Transverse colon (tissue), 4 donors: Measurements from ENCODE around the gene VAT1. TPM values are rescaled to one million over a fixed set of nuclear protein-coding genes. Genes with fewer than 3 reads are reported as not detected.

ENCODE experiments used
- DNase-seq: peaks from one replicate; pipeline ENCODE4 v3.0.0-alpha.2; 2019
- H3K27ac ChIP-seq, 4 donors: fragments of 200-600 bp; sonication (generic); 2 replicates each; pipeline ENCODE4 v1.5.1; 2016 to 2018; ENCODE audit warnings: inconsistent platforms in 4 of 4
- H3K27me3 ChIP-seq: fragments of 200-600 bp; sonication (generic); 2 replicates; pipeline ENCODE4 v1.5.1; 2017; ENCODE audit warnings: inconsistent platforms
- H3K36me3 ChIP-seq, 4 donors: fragments of 200-600 bp; sonication (generic); 2 replicates each; pipeline ENCODE4 v1.5.1; 2017 to 2019; ENCODE audit warnings: inconsistent platforms in 4 of 4
- H3K4me1 ChIP-seq, 4 donors: fragments of 200-600 bp; sonication (generic); 2 replicates each; pipeline ENCODE4 v1.5.1; 2017 to 2020; ENCODE audit warnings: inconsistent platforms in 4 of 4
- H3K4me3 ChIP-seq, 4 donors: fragments of 200-600 bp; sonication (generic); 1 replicate in 1 of 4; 2 replicates in 3 of 4; pipeline versions ENCODE4 v1.5.1 to v1.6.1; 2017 to 2019; ENCODE audit warnings: inconsistent platforms in 4 of 4
- H3K9me3 ChIP-seq, 2 donors: fragments of 200-600 bp; sonication (generic); 2 replicates each; pipeline ENCODE4 v1.5.1; 2017 to 2019; ENCODE audit warnings: inconsistent platforms in 2 of 2
- CTCF ChIP-seq, 5 experiments: fragments of 200-600 bp in 3 of 5; fragments of 450-650 bp in 2 of 5; sonication (generic) in 3 of 5; IDR thresholded peaks; 1 replicate in 2 of 5; 2 replicates in 3 of 5; pipeline ENCODE4 v1.5.1; 2016 to 2017; ENCODE audit warnings: antibody characterized with exemption in 5 of 5, inconsistent platforms in 3 of 5, mild to moderate bottlenecking in 2 of 5, moderate library complexity in 1 of 5
- EP300 ChIP-seq: sonication (generic); formaldehyde crosslinking; IDR thresholded peaks from one replicate; pipeline ENCODE4 v1.6.1; 2017; ENCODE audit warnings: antibody characterized with exemption, low read depth
- POLR2A ChIP-seq: fragments of 450-650 bp; IDR thresholded peaks from one replicate; pipeline ENCODE4 v1.6.1; 2016; ENCODE audit warnings: antibody characterized with exemption, mild to moderate bottlenecking, moderate library complexity
- POLR2AphosphoS5 ChIP-seq, 3 donors: sonication (generic); formaldehyde crosslinking; IDR thresholded peaks; one replicate each; pipeline ENCODE4 v1.6.1; 2016; ENCODE audit warnings: antibody characterized with exemption in 3 of 3
- WGBS, 2 donors: methylation state at CpG; one replicate each; pipeline ENCODE4 v1.1.5; 2018; ENCODE audit warnings: low coverage in 1 of 2; 5-methylcytosine and 5-hydroxymethylcytosine counted together
- in situ Hi-C, 4 donors: fragments of 200-750 bp; cut with MboI; loops; one replicate each; pipeline versions ENCODE4 v1.15.0 to v1.15.1; 2017; ENCODE audit warnings: low sequenced_read_pairs in 3 of 4, low pct_ligation_motif_present in 1 of 4, low pct_unique_long_range_greater_than_20kb in 1 of 4
- intact Hi-C: fragments of 100-400 bp; cut with DNase I; formaldehyde crosslinking; loops from one replicate; pipeline ENCODE4 v1.15.1; 2023; ENCODE audit warnings: low total_unique reads
- total RNA-seq, 4 donors: library from RNA; depleted of rRNA; stranded (reverse); fragments of >200 nt; gene quantifications; one replicate each; pipeline ENCODE4 v1.1.0, GENCODE V29; 2016

VAT1 gene
- total RNA-seq, 4 donors from 2014 or later = 26.2 to 94.1 (median 65.7) TPM

GRCh38 chr17:42985225-42985624 is 37.0 kb downstream of the VAT1 start:
- peaks cover 5 to 24% (median 18%) of the 10 kb centered on the region in 4 donors for H3K4me1 ChIP-seq
- no peak overlapping the region for H3K4me3 ChIP-seq
- H3K36me3 ChIP-seq = peaks cover 0 to 34% (median 15%) of the 10 kb centered on the region in 4 donors
- no peak for DNase-seq
- peak overlapping the region in 3 of 4 donors; percentile 26 to 40 (median 36) for H3K27ac ChIP-seq
- intact Hi-C loops = no loop called here
- H3K27me3 ChIP-seq = no peaks in the 10 kb centered on the region
- WGBS, 2 donors = 32% methylated on average over 1 of the region's 1 CpG; no CpG with 5 or more reads in 1 of the 2 donors
- no peaks in the 10 kb centered on the region for H3K9me3 ChIP-seq
- in situ Hi-C loops = no loop called here
- TF ChIP-seq POLR2A (no peak), CTCF (IDR thresholded peaks at IDR 0.05) (no peak), POLR2AphosphoS5 (IDR thresholded peaks at IDR 0.05) (no peak), EP300 (no peak)

- Histone ChIP-seq H3K27me3 (no peaks in the 10 kb centered on the region), H3K27ac (peak overlapping the region in 2 of 4 donors; percentile 92 to 99), H3K4me1 (peaks cover 14 to 37% (median 32%) of the 10 kb centered on the region in 4 donors), H3K4me3 (peak overlapping the region in 1 of 4 donors; percentile 81), H3K36me3 (peaks cover 0 to 11% (median 2%) of the 10 kb centered on the region in 4 donors), H3K9me3 (no peaks in the 10 kb centered on the region)
- TF ChIP-seq CTCF (IDR thresholded peaks at IDR 0.05) (no peak), EP300 (no peak), POLR2A (no peak), POLR2AphosphoS5 (IDR thresholded peaks at IDR 0.05) (no peak)
- DNase-seq = no peak
- in situ Hi-C loops (no loop called here), intact Hi-C loops (no loop called here)
These were observed 39.9 kb downstream of the VAT1 start for GRCh38 chr17:42982266-42982665.

GRCh38 chr17:42980766-42981397 is 41.3 kb downstream of the VAT1 start:
- Histone ChIP-seq H3K9me3 (no peaks in the 10 kb centered on the region), H3K4me1 (peaks cover 14 to 43% (median 35%) of the 10 kb centered on the region in 4 donors), H3K27ac (peak overlapping the region; percentile 92 to 99 (median 94)), H3K4me3 (peak overlapping the region; percentile 45 to 98 (median 81)), H3K27me3 (no peaks in the 10 kb centered on the region), H3K36me3 (peaks cover 0 to 2% (median 0%) of the 10 kb centered on the region in 4 donors)
- intact Hi-C loops (no loop called here), in situ Hi-C loops (no loop called here)
- DNase-seq = peak; percentile 71
- 1% methylated on average over 43 of the region's 67 CpGs; no CpG with 5 or more reads in 1 of the 2 donors for WGBS, 2 donors
- TF ChIP-seq POLR2AphosphoS5 (IDR thresholded peaks at IDR 0.05) (peak in 2 of 3 donors; percentile 53 to 62), POLR2A (peak; percentile 44), EP300 (no peak), CTCF (IDR thresholded peaks at IDR 0.05) (peak in 2 of 5 experiments; percentile 25 to 60)

GRCh38 chr17:42980274-42980765 is 41.9 kb downstream of the VAT1 start, which contains the start of gene RUNDC1:
Gene RUNDC1, plus strand, starts transcription at chr17:42980565. Its CDS starts 12 bp downstream, at chr17:42980577.
- Histone ChIP-seq H3K9me3 (no peaks in the 10 kb centered on the region), H3K4me3 (peak within 1 kb of the TSS; percentile 45 to 98 (median 81)), H3K27me3 (no peaks in the 10 kb centered on the region), H3K4me1 (peaks cover 14 to 43% (median 35%) of the 10 kb centered on the region in 4 donors), H3K27ac (peak within 1 kb of the TSS; percentile 92 to 99 (median 94)), H3K36me3 (no peaks in the 10 kb centered on the region)
- in situ Hi-C loops (no loop called here), intact Hi-C loops (no loop called here)
- TF ChIP-seq POLR2A (peak; percentile 59), POLR2AphosphoS5 (IDR thresholded peaks at IDR 0.05) (peak; percentile 84 to 91 (median 86)), EP300 (no peak)
- 0 to 4% methylated on average over 5 to 17 of the region's 39 CpGs for WGBS, 2 donors
- DNase-seq = peak; percentile 99
